Ovary (tissue), 9 donors: ENCODE data around the gene KCNMA1. TPM values are rescaled to one million over a fixed set of nuclear protein-coding genes. Genes with fewer than 3 reads are reported as not detected.

Source experiments
- DNase-seq, 5 donors: peaks; one replicate each; pipeline ENCODE4 v3.0.0-alpha.2; 2019 to 2020
- H3K27ac ChIP-seq, 2 donors: fragments of 200-600 bp; one replicate each; pipeline versions ENCODE4 v1.5.1 to v1.8.0; 2019 to 2022
- H3K27me3 ChIP-seq: fragments of 200-600 bp; one replicate; pipeline ENCODE4 v1.8.0; 2022
- H3K36me3 ChIP-seq: fragments of 200-600 bp; sonication (generic); one replicate; pipeline ENCODE4 v1.5.1; 2019
- H3K4me1 ChIP-seq: one replicate; pipeline ENCODE4 v1.8.1; 2013; ENCODE audit warnings: mild to moderate bottlenecking, moderate library complexity; ENCODE audit not compliant: insufficient read depth
- H3K4me3 ChIP-seq: fragments of 200-600 bp; sonication (generic); one replicate; pipeline ENCODE4 v1.5.1; 2017
- H3K9me3 ChIP-seq, 2 donors: fragments of 200-600 bp in 1 of 2; sonication (generic) in 1 of 2; one replicate each; pipeline versions ENCODE4 v1.5.1 to v1.8.1; 2013 to 2019; ENCODE audit warnings: mild to moderate bottlenecking in 1 of 2, moderate library complexity in 1 of 2
- EP300 ChIP-seq: sonication (generic); formaldehyde crosslinking; IDR thresholded peaks from one replicate; pipeline ENCODE4 v1.6.1; 2017; ENCODE audit warnings: antibody characterized with exemption
- POLR2A ChIP-seq: fragments of 450-650 bp; IDR thresholded peaks from one replicate; pipeline ENCODE4 v1.6.1; 2017; ENCODE audit warnings: antibody characterized with exemption, mild to moderate bottlenecking, moderate library complexity
- WGBS, 3 donors: extraction: QIAGEN DNeasy Blood & Tissue Kit in 1 of 3; methylation state at CpG; one replicate each; pipeline versions ENCODE4 v1.1.5 to v1.1.7; 2013 to 2017; 5-methylcytosine and 5-hydroxymethylcytosine counted together
- intact Hi-C, 4 donors: fragments of 100-400 bp; cut with DNase I; formaldehyde crosslinking; loops; one replicate each; pipeline versions ENCODE4 v1.11.0 to v1.15.1; 2022 to 2023
- polyA plus RNA-seq, 2 donors: library from polyadenylated mRNA; stranded (reverse); fragments of 200-250 nt in 1 of 2; fragments of 350-450 nt in 1 of 2; fragmentation: Illumina TruSeq in 1 of 2; extraction: RNeasy Lipid Tissue Mini Kit (QIAGEN cat#74804) in 1 of 2; gene quantifications; one replicate each; pipeline ENCODE4 v1.2.3, GENCODE V29; 2013 to 2014
- total RNA-seq, 7 donors: library from RNA; depleted of rRNA in 2 of 7; stranded (reverse); fragments of >200 nt in 2 of 7; fragmentation: NEBNext Ultra II Directional in 3 of 7; extraction: Animal tissue kit (Norgen Biotek cat#: 25700) in 3 of 7; gene quantifications; one replicate each; pipeline versions ENCODE4 v1.1.0 to v1.2.4, GENCODE V29; 2016 to 2023
- TF ChIP-seq, protein P1 (sequence below), 3 donors: fragments of 450-650 bp in 2 of 3; fragments of 200-600 bp in 1 of 3; IDR thresholded peaks; one replicate each; pipeline versions ENCODE4 v1.5.1 to v1.8.0; 2016 to 2022; ENCODE audit warnings: antibody characterized with exemption in 3 of 3, mild to moderate bottlenecking in 1 of 3
- donor health status: DM: no; HTN: no; CAD: no; lungs with moderate emphysema.
- donor health status: DM: no; HTN: no; CAD: no.
- donor health status: Bipolar disorder and iron deficiency.
- donor health status: DM: yes; HTN: yes; CAD: no.
- donor health status: DM: no; HTN: no; CAD: no.
- donor health status: DM: yes; HTN: yes; CAD: no.

The KCNMA1 gene
- total and polyA plus RNA-seq, 9 donors: 7.0 to 83.8 (median 25.1) TPM

GRCh38 chr10:77151408-77151807 is 486.2 kb downstream of the KCNMA1 start:
- TF ChIP-seq, protein P1, sequence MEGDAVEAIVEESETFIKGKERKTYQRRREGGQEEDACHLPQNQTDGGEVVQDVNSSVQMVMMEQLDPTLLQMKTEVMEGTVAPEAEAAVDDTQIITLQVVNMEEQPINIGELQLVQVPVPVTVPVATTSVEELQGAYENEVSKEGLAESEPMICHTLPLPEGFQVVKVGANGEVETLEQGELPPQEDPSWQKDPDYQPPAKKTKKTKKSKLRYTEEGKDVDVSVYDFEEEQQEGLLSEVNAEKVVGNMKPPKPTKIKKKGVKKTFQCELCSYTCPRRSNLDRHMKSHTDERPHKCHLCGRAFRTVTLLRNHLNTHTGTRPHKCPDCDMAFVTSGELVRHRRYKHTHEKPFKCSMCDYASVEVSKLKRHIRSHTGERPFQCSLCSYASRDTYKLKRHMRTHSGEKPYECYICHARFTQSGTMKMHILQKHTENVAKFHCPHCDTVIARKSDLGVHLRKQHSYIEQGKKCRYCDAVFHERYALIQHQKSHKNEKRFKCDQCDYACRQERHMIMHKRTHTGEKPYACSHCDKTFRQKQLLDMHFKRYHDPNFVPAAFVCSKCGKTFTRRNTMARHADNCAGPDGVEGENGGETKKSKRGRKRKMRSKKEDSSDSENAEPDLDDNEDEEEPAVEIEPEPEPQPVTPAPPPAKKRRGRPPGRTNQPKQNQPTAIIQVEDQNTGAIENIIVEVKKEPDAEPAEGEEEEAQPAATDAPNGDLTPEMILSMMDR (IDR thresholded peaks at IDR 0.05): no peak
- TF ChIP-seq POLR2A (no peak), EP300 (no peak)
- H3K27ac ChIP-seq: no peak overlapping the region
- 90 to 96% (median 94%) methylated on average over 1 of the region's 1 CpG for WGBS, 3 donors
- intact Hi-C loops: no loop called here
- H3K36me3 ChIP-seq: no peaks in the 10 kb centered on the region
- H3K4me1 ChIP-seq: no peaks in the 10 kb centered on the region
- DNase-seq: no peak
- no peaks in the 10 kb centered on the region for H3K27me3 ChIP-seq
- no peaks in the 10 kb centered on the region for H3K9me3 ChIP-seq
- H3K4me3 ChIP-seq: no peak overlapping the region

- no peaks in the 10 kb centered on the region for H3K9me3 ChIP-seq
- DNase-seq: no peak
- H3K4me1 ChIP-seq: no peaks in the 10 kb centered on the region
- no peaks in the 10 kb centered on the region for H3K27me3 ChIP-seq
- intact Hi-C loops: no loop called here
- WGBS, 3 donors: 85 to 97% (median 93%) methylated on average over 2 of the region's 2 CpGs
- H3K27ac ChIP-seq: no peak overlapping the region
- H3K4me3 ChIP-seq: no peak overlapping the region
- TF ChIP-seq, protein P1 (IDR thresholded peaks at IDR 0.05): no peak
- no peak for TF ChIP-seq POLR2A
- no peak for TF ChIP-seq EP300
- H3K36me3 ChIP-seq: no peaks in the 10 kb centered on the region
Observed at GRCh38 chr10:77149706-77150105, 487.9 kb downstream of the KCNMA1 start.

GRCh38 chr10:77149001-77149400 is 488.6 kb downstream of the KCNMA1 start:
- 70 to 81% (median 71%) methylated on average over 4 of the region's 4 CpGs for WGBS, 3 donors
- Histone ChIP-seq H3K27me3 (no peaks in the 10 kb centered on the region), H3K9me3 (no peaks in the 10 kb centered on the region), H3K4me3 (no peak overlapping the region), H3K4me1 (no peaks in the 10 kb centered on the region), H3K27ac (no peak overlapping the region), H3K36me3 (no peaks in the 10 kb centered on the region)
- DNase-seq: no peak
- TF ChIP-seq, protein P1 (IDR thresholded peaks at IDR 0.05): no peak
- TF ChIP-seq EP300 (no peak), POLR2A (no peak)
- intact Hi-C loops: no loop called here

GRCh38 chr10:77147871-77148270 is 489.7 kb downstream of the KCNMA1 start:
- Histone ChIP-seq H3K36me3 (no peaks in the 10 kb centered on the region), H3K27me3 (no peaks in the 10 kb centered on the region), H3K27ac (no peak overlapping the region), H3K4me3 (no peak overlapping the region), H3K9me3 (no peaks in the 10 kb centered on the region), H3K4me1 (no peaks in the 10 kb centered on the region)
- no peak for DNase-seq
- intact Hi-C loops: no loop called here
- TF ChIP-seq POLR2A: no peak
- TF ChIP-seq, protein P1 (IDR thresholded peaks at IDR 0.05): no peak
- no peak for TF ChIP-seq EP300
- WGBS, 3 donors: 90 to 100% (median 96%) methylated on average over 1 of the region's 1 CpG
